Tibial nerve (tissue), 4 donors: ENCODE results near the gene GABRQ. TPM values are rescaled to one million over a fixed set of nuclear protein-coding genes. Genes with fewer than 3 reads are reported as not detected.

Experiments
- DNase-seq, 2 donors: peaks; one replicate each; pipeline ENCODE4 v3.0.0-alpha.2; 2019; ENCODE audit warnings: low spot score in 2 of 2
- H3K27ac ChIP-seq, 4 donors: fragments of 200-600 bp; sonication (generic) in 3 of 4; one replicate each; pipeline ENCODE4 v1.5.1; 2017 to 2019; ENCODE audit warnings: mild to moderate bottlenecking in 1 of 4
- H3K27me3 ChIP-seq, 2 donors: fragments of 200-600 bp; sonication (generic) in 1 of 2; one replicate each; pipeline versions ENCODE4 v1.5.1 to v1.6.0; 2017 to 2019
- H3K36me3 ChIP-seq, 3 donors: fragments of 200-600 bp; sonication (generic); one replicate each; pipeline ENCODE4 v1.5.1; 2018 to 2019
- H3K4me1 ChIP-seq, 4 donors: fragments of 200-600 bp; sonication (generic) in 3 of 4; one replicate each; pipeline ENCODE4 v1.5.1; 2017 to 2019
- H3K4me3 ChIP-seq, 4 donors: fragments of 200-600 bp; sonication (generic) in 3 of 4; one replicate each; pipeline ENCODE4 v1.5.1; 2017 to 2019; ENCODE audit warnings: mild to moderate bottlenecking in 1 of 4, moderate library complexity in 1 of 4
- H3K9me3 ChIP-seq, 4 donors: fragments of 200-600 bp; sonication (generic) in 3 of 4; one replicate each; pipeline ENCODE4 v1.5.1; 2017 to 2019
- CTCF ChIP-seq, 5 experiments: fragments of 200-600 bp in 3 of 5; fragments of 450-650 bp in 2 of 5; sonication (generic) in 3 of 5; IDR thresholded peaks; one replicate each; pipeline ENCODE4 v1.5.1; 2016 to 2019; ENCODE audit warnings: antibody characterized with exemption in 5 of 5, mild to moderate bottlenecking in 3 of 5, moderate library complexity in 2 of 5
- EP300 ChIP-seq, 2 donors: sonication (generic); formaldehyde crosslinking; IDR thresholded peaks; one replicate each; pipeline ENCODE4 v1.6.1; 2017; ENCODE audit warnings: antibody characterized with exemption in 2 of 2, mild to moderate bottlenecking in 1 of 2
- POLR2A ChIP-seq, 2 donors: fragments of 450-650 bp; IDR thresholded peaks; one replicate each; pipeline ENCODE4 v1.6.1; 2017; ENCODE audit warnings: antibody characterized with exemption in 2 of 2, mild to moderate bottlenecking in 2 of 2, moderate library complexity in 2 of 2
- WGBS, 2 donors: methylation state at CpG; one replicate each; pipeline ENCODE4 v1.1.5; 2018; 5-methylcytosine and 5-hydroxymethylcytosine counted together
- total RNA-seq, 4 donors: library from RNA; depleted of rRNA; stranded (reverse); fragments of >200 nt; gene quantifications; one replicate each; pipeline ENCODE4 v1.1.0, GENCODE V29; 2016

The GABRQ gene
- total RNA-seq, 4 donors from 2014 or later: 0.90 to 2.3 (median 1.4) TPM

DNA sequence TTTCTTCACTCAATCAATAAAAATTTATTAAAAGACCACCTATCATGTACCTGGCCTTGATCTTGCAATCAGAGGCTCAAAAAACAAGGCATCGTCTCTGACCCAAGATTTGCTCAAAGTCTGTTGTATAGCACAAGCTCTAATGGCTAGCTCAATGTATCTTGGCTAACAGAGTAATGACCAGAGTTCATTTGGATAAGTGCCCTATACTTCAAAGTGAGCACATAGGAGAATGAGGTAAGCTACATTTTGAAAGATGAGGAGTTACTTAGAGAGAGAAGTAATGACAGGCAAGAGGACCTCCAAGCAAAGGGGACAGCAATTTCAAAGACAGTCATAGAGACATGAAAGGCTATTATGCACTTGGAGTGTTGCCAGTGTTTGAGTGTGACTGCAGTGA lies 22.9 kb upstream of the GABRQ start:
- no peak overlapping the region for H3K27ac ChIP-seq
- DNase-seq: no peak
- no peaks in the 10 kb centered on the region for H3K4me1 ChIP-seq
- TF ChIP-seq EP300 (IDR thresholded peaks at IDR 0.05) (no peak), POLR2A (IDR thresholded peaks at IDR 0.05) (no peak), CTCF (IDR thresholded peaks at IDR 0.05) (no peak)
- no peaks in the 10 kb centered on the region for H3K27me3 ChIP-seq
- H3K9me3 ChIP-seq: no peaks in the 10 kb centered on the region
- H3K36me3 ChIP-seq: no peaks in the 10 kb centered on the region
- WGBS, 2 donors: 74 to 85% methylated on average over 1 of the region's 1 CpG
- H3K4me3 ChIP-seq: no peak overlapping the region

DNA sequence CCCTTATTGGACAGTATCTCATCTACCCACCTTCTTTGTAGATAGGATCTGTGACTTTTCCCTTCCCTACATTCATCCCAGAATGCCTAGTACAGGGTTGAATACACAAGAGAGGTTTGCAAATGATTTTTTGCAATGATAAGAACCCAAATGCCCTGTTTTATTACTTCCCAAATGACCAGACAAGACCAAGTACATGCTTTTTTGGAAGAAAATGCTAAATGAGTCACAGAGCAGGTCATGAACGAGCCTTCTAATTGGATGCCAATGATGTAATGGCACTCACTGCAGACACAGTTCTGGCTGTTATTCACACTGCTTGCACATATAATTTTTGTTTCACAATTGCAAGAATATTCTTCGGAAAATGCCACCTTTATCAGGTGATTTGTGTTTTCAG lies 17.8 kb upstream of the GABRQ start:
- H3K27me3 ChIP-seq: no peaks in the 10 kb centered on the region
- DNase-seq: no peak
- H3K4me1 ChIP-seq: no peaks in the 10 kb centered on the region
- no peaks in the 10 kb centered on the region for H3K36me3 ChIP-seq
- no peaks in the 10 kb centered on the region for H3K9me3 ChIP-seq
- H3K27ac ChIP-seq: no peak overlapping the region
- no peak overlapping the region for H3K4me3 ChIP-seq
- TF ChIP-seq POLR2A (IDR thresholded peaks at IDR 0.05) (no peak), CTCF (IDR thresholded peaks at IDR 0.05) (no peak)
- WGBS, 2 donors: 56 to 64% methylated on average over 2 of the region's 2 CpGs

- Histone ChIP-seq H3K4me1 (peaks cover 0 to 3% (median 0%) of the 10 kb centered on the region in 4 donors), H3K4me3 (no peak overlapping the region), H3K27ac (no peak overlapping the region), H3K9me3 (no peaks in the 10 kb centered on the region), H3K27me3 (peaks cover 0 to 6% of the 10 kb centered on the region in 2 donors), H3K36me3 (no peaks in the 10 kb centered on the region)
- DNase-seq: peak; percentile 38 to 78
- peak; percentile 38 to 79 (median 60) for TF ChIP-seq CTCF (IDR thresholded peaks at IDR 0.05)
- no peak for TF ChIP-seq POLR2A (IDR thresholded peaks at IDR 0.05)
- WGBS, 2 donors: 49 to 51% methylated on average over 7 of the region's 7 CpGs
These were observed 5.1 kb upstream of the GABRQ start for GRCh38 chrX:152632445-152633097.

GRCh38 chrX:152635941-152636340 lies 1.8 kb upstream of the GABRQ start:
- peak; percentile 13 to 33 for DNase-seq
- H3K27me3 ChIP-seq: peaks cover 0 to 26% of the 10 kb centered on the region in 2 donors
- WGBS, 2 donors: 8 to 22% methylated on average over 7 of the region's 7 CpGs
- no peak overlapping the region for H3K27ac ChIP-seq
- no peaks in the 10 kb centered on the region for H3K9me3 ChIP-seq
- H3K36me3 ChIP-seq: no peaks in the 10 kb centered on the region
- TF ChIP-seq POLR2A (IDR thresholded peaks at IDR 0.05) (no peak), CTCF (IDR thresholded peaks at IDR 0.05) (peak; percentile 20 to 50 (median 38)), EP300 (IDR thresholded peaks at IDR 0.05) (no peak)
- H3K4me3 ChIP-seq: no peak overlapping the region
- H3K4me1 ChIP-seq: peaks cover 0 to 12% (median 0%) of the 10 kb centered on the region in 4 donors

- H3K36me3 ChIP-seq: no peaks in the 10 kb centered on the region
- no peaks in the 10 kb centered on the region for H3K9me3 ChIP-seq
- H3K4me1 ChIP-seq: peaks cover 0 to 12% (median 0%) of the 10 kb centered on the region in 4 donors
- peaks cover 0 to 26% of the 10 kb centered on the region in 2 donors for H3K27me3 ChIP-seq
- DNase-seq: no peak
- peak overlapping the region in 1 of 4 donors; percentile 40 for H3K4me3 ChIP-seq
- no peak overlapping the region for H3K27ac ChIP-seq
- WGBS, 2 donors: 18 to 54% methylated on average over 8 to 18 of the region's 23 CpGs
- no peak for TF ChIP-seq POLR2A (IDR thresholded peaks at IDR 0.05)
- TF ChIP-seq EP300 (IDR thresholded peaks at IDR 0.05): no peak
- TF ChIP-seq CTCF (IDR thresholded peaks at IDR 0.05): no peak
These were observed 779 bp downstream of the GABRQ start for GRCh38 chrX:152638443-152638904.
